K562 (cell line): ENCODE results near the gene MLLT6. TPM values are rescaled to one million over a fixed set of nuclear protein-coding genes. Genes with fewer than 3 reads are reported as not detected.

Source experiments
- ATF1 ChIP-seq, 2 experiments: fragments of 450-650 bp in 1 of 2; IDR thresholded peaks; 2 replicates each; pipeline ENCODE4 v1.6.1; 2016; ENCODE audit warnings: missing compliant biosample characterization in 1 of 2, missing genetic modification characterization in 1 of 2
- EWSR1 ChIP-seq: fragments of 450-650 bp; IDR thresholded peaks from 2 replicates; pipeline ENCODE4 v1.6.1; 2018; ENCODE audit warnings: borderline replicate concordance, mild to moderate bottlenecking, low read depth, moderate library complexity; ENCODE audit not compliant: partially characterized antibody
- GABPA ChIP-seq: fragments of 200-800 bp; sonication (Bioruptor generic); conservative IDR thresholded peaks from 2 replicates; pipeline ENCODE4 v1.6.1; 2016; ENCODE audit warnings: low read depth, missing genetic modification characterization, missing compliant biosample characterization
- KLF13 ChIP-seq: fragments of 450-650 bp; IDR thresholded peaks from 2 replicates; pipeline ENCODE4 v1.6.1; 2016; ENCODE audit warnings: missing genetic modification characterization, low read depth, mild to moderate bottlenecking, missing compliant biosample characterization, moderate library complexity, borderline replicate concordance
- OTX1 ChIP-seq: fragments of 450-650 bp; formaldehyde crosslinking; IDR thresholded peaks from 2 replicates; pipeline ENCODE4 v1.4.0; 2022; ENCODE audit warnings: mild to moderate bottlenecking
- PHF20 ChIP-seq: fragments of 450-650 bp; IDR thresholded peaks from 2 replicates; pipeline ENCODE4 v1.6.1; 2018; ENCODE audit not compliant: partially characterized antibody
- SAFB ChIP-seq: fragments of 200-400 bp; formaldehyde crosslinking; IDR thresholded peaks from 2 replicates; pipeline ENCODE4 v1.6.1; 2017; ENCODE audit warnings: low read depth, low read length, borderline replicate concordance
- SOX6 ChIP-seq: fragments of 450-650 bp; IDR thresholded peaks from 2 replicates; pipeline ENCODE4 v1.6.1; 2014; ENCODE audit warnings: mild to moderate bottlenecking
- SREBF1 ChIP-seq: fragments of 150-350 bp; IDR thresholded peaks from 2 replicates; pipeline ENCODE4 v1.6.1; 2014; ENCODE audit warnings: antibody characterized with exemption, low read depth, low read length, borderline replicate concordance
- ZBTB17 ChIP-seq: fragments of 450-650 bp; formaldehyde crosslinking; IDR thresholded peaks from 2 replicates; pipeline ENCODE4 v1.4.0; 2020; ENCODE audit warnings: mild to moderate bottlenecking
- ZNF75A ChIP-seq: fragments of 450-650 bp; formaldehyde crosslinking; IDR thresholded peaks from 2 replicates; pipeline ENCODE4 v1.4.0; 2020; ENCODE audit warnings: mild to moderate bottlenecking
- polyA plus RNA-seq, 8 experiments: library from polyadenylated mRNA; depleted of rRNA in 4 of 8; stranded (reverse) in 5 of 8; unstranded in 3 of 8; fragments of >200 nt; fragmentation: Nextera tagmentation in 2 of 8; fragmentation: Illumina TruSeq in 1 of 8; extraction: Ambion mirVana in 2 of 8; extraction: Trizol in 1 of 8; gene quantifications; 2 replicates each; pipeline versions ENCODE4 v1.2.1 to v1.2.3, GENCODE V29; 2011 to 2014; ENCODE audit warnings: inconsistent platforms in 1 of 8, missing spikeins in 1 of 8
- total RNA-seq, 7 experiments: library from RNA; depleted of rRNA in 6 of 7; stranded (reverse); fragments of >200 nt in 6 of 7; fragmentation: Illumina TruSeq in 2 of 7; extraction: Trizol in 2 of 7; gene quantifications; 2 replicates each; pipeline versions ENCODE4 v1.2.1 to v1.2.3, GENCODE V29; 2011 to 2021; ENCODE audit warnings: low replicate concordance in 1 of 7
- TF ChIP-seq, protein P1 (sequence below): fragments of 450-650 bp; IDR thresholded peaks from 2 replicates; pipeline ENCODE4 v1.6.1; 2017; ENCODE audit warnings: antibody characterized with exemption, mild to moderate bottlenecking
- TF ChIP-seq, protein P2 (sequence below): sonication (generic); formaldehyde crosslinking; IDR thresholded peaks from 2 replicates; pipeline ENCODE4 v1.8.1; 2023; ENCODE audit warnings: mild to moderate bottlenecking, missing genetic modification reagents
- TF ChIP-seq, protein P3 (sequence below), 2 experiments: fragments of 450-650 bp in 1 of 2; IDR thresholded peaks; 2 replicates each; pipeline ENCODE4 v1.6.1; 2011 to 2017; ENCODE audit warnings: low read depth in 2 of 2, antibody characterized with exemption in 1 of 2, borderline replicate concordance in 1 of 2, low read length in 1 of 2, mild to moderate bottlenecking in 1 of 2, mixed read lengths in 1 of 2; ENCODE audit not compliant: control insufficient read depth in 1 of 2
- TF ChIP-seq, protein P4 (sequence below): sonication (generic); formaldehyde crosslinking; IDR thresholded peaks from 2 replicates; pipeline ENCODE4 v1.8.0; 2022; ENCODE audit warnings: mild to moderate bottlenecking, missing genetic modification reagents

Gene MLLT6
- total and polyA plus RNA-seq, 9 of the 15 experiments (the other 6 are each of a cell fraction or from before 2014, with no cell fraction given) = 3.1 to 71.7 (median 30.0) TPM

DNA sequence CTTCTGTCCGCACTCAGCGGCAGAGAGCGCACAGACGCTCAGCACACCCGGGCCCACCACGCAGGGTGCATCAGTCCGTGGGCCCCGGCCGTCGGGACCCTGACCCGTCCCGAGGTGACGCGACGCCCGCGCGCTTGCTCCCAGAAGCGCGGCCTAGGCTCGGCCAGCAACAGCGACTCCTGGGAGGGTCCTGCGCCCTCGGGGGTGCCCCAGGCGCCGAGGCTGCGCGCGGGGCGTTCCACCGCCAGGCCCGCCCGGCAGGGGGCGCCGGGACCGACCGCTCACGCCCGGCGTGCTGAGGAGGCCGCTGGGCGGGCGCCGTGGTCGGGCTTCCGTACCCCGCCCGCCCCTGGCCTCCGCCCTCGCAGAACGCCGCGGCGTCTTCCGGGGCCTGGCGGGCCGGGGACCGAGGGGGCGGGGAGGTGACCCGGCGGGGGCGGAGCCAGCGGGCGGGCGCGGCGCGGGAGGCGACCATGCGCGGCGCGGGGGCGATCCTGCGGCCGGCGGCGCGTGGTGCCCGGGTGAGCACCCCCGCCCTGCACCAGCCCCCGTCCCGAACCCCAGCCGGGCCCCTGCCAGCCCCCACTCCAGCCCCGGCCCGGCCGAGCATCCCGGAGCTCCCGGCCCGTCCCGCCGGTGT, 24.9 kb downstream of the MLLT6 start, which contains the start of gene CISD3 (continued):
- TF ChIP-seq, protein P1, sequence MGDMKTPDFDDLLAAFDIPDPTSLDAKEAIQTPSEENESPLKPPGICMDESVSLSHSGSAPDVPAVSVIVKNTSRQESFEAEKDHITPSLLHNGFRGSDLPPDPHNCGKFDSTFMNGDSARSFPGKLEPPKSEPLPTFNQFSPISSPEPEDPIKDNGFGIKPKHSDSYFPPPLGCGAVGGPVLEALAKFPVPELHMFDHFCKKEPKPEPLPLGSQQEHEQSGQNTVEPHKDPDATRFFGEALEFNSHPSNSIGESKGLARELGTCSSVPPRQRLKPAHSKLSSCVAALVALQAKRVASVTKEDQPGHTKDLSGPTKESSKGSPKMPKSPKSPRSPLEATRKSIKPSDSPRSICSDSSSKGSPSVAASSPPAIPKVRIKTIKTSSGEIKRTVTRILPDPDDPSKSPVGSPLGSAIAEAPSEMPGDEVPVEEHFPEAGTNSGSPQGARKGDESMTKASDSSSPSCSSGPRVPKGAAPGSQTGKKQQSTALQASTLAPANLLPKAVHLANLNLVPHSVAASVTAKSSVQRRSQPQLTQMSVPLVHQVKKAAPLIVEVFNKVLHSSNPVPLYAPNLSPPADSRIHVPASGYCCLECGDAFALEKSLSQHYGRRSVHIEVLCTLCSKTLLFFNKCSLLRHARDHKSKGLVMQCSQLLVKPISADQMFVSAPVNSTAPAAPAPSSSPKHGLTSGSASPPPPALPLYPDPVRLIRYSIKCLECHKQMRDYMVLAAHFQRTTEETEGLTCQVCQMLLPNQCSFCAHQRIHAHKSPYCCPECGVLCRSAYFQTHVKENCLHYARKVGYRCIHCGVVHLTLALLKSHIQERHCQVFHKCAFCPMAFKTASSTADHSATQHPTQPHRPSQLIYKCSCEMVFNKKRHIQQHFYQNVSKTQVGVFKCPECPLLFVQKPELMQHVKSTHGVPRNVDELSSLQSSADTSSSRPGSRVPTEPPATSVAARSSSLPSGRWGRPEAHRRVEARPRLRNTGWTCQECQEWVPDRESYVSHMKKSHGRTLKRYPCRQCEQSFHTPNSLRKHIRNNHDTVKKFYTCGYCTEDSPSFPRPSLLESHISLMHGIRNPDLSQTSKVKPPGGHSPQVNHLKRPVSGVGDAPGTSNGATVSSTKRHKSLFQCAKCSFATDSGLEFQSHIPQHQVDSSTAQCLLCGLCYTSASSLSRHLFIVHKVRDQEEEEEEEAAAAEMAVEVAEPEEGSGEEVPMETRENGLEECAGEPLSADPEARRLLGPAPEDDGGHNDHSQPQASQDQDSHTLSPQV = peak; percentile 83
- TF ChIP-seq GABPA = peak; percentile 78
- no peak for TF ChIP-seq ZNF75A (CRISPR knock-in tag)
- TF ChIP-seq PHF20 = peak; percentile 53
- TF ChIP-seq EWSR1 = no peak
- no peak for TF ChIP-seq ATF1 (CRISPR knock-in tag; IDR thresholded peaks at IDR 0.05)
- TF ChIP-seq ATF1 (tag; IDR thresholded peaks at IDR 0.05) = peak; percentile 25; the same call in 1 of the 2 replicates
- TF ChIP-seq, protein P2, sequence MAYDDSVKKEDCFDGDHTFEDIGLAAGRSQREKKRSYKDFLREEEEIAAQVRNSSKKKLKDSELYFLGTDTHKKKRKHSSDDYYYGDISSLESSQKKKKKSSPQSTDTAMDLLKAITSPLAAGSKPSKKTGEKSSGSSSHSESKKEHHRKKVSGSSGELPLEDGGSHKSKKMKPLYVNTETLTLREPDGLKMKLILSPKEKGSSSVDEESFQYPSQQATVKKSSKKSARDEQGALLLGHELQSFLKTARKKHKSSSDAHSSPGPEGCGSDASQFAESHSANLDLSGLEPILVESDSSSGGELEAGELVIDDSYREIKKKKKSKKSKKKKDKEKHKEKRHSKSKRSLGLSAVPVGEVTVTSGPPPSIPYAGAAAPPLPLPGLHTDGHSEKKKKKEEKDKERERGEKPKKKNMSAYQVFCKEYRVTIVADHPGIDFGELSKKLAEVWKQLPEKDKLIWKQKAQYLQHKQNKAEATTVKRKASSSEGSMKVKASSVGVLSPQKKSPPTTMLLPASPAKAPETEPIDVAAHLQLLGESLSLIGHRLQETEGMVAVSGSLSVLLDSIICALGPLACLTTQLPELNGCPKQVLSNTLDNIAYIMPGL (CRISPR knock-in tag) = peak; percentile 58; the same call in 1 of the 2 replicates
- no peak for TF ChIP-seq KLF13 (tag)
- TF ChIP-seq, protein P3, sequence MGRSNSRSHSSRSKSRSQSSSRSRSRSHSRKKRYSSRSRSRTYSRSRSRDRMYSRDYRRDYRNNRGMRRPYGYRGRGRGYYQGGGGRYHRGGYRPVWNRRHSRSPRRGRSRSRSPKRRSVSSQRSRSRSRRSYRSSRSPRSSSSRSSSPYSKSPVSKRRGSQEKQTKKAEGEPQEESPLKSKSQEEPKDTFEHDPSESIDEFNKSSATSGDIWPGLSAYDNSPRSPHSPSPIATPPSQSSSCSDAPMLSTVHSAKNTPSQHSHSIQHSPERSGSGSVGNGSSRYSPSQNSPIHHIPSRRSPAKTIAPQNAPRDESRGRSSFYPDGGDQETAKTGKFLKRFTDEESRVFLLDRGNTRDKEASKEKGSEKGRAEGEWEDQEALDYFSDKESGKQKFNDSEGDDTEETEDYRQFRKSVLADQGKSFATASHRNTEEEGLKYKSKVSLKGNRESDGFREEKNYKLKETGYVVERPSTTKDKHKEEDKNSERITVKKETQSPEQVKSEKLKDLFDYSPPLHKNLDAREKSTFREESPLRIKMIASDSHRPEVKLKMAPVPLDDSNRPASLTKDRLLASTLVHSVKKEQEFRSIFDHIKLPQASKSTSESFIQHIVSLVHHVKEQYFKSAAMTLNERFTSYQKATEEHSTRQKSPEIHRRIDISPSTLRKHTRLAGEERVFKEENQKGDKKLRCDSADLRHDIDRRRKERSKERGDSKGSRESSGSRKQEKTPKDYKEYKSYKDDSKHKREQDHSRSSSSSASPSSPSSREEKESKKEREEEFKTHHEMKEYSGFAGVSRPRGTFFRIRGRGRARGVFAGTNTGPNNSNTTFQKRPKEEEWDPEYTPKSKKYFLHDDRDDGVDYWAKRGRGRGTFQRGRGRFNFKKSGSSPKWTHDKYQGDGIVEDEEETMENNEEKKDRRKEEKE (IDR thresholded peaks at IDR 0.05; ENCODE audit: borderline replicate concordance in 1 of 2, control insufficient read depth in 1 of 2, low read depth in 2 of 2, low read length in 1 of 2) = peak in 1 of 2 experiments; percentile 49; a peak in 1 of 4 replicates
- TF ChIP-seq, protein P4, sequence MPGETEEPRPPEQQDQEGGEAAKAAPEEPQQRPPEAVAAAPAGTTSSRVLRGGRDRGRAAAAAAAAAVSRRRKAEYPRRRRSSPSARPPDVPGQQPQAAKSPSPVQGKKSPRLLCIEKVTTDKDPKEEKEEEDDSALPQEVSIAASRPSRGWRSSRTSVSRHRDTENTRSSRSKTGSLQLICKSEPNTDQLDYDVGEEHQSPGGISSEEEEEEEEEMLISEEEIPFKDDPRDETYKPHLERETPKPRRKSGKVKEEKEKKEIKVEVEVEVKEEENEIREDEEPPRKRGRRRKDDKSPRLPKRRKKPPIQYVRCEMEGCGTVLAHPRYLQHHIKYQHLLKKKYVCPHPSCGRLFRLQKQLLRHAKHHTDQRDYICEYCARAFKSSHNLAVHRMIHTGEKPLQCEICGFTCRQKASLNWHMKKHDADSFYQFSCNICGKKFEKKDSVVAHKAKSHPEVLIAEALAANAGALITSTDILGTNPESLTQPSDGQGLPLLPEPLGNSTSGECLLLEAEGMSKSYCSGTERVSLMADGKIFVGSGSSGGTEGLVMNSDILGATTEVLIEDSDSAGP (CRISPR knock-in tag) = no peak
- no peak for TF ChIP-seq OTX1 (CRISPR knock-in tag)
- peak; percentile 51; the same call in 1 of the 2 replicates for TF ChIP-seq SOX6
- TF ChIP-seq SAFB = 0 out of 2 replicates have a peak, but pooled peaks have one; percentile 15
- TF ChIP-seq ZBTB17 (CRISPR knock-in tag) = peak; percentile 81; the same call in 1 of the 2 replicates
- TF ChIP-seq SREBF1 = no peak
